NCI-H1694 (cell line): ENCODE data around the gene ASTN2.

Experiments
- DNase-seq: peaks from one replicate; lab custom pipeline; 2025; lab: John Stamatoyannopoulos, UW

The ASTN2 gene

DNA sequence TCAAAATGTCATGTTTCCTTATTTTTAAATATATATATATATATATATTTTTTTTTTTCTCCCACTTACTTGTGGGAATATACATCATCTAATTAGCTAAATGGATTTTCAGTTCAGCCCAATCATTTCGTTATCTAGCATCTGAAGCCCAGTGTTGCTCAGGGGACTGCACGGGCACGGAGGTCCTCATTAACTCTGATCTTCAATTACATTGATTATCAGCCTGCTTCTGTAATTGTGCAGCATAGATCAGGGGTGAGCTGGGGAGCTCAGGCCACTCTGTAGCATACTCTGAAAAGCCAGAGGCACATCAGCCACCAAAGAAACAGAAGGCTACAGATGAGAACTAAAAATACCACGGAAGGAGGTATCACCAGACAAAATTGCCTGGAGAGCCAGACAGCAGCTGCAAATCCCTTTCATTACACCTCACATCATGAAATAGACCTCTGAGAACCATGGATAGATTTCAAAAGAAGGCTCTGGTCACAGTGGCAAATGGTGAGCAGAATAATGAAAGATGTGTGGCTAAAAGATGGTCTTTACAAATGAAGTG lies 401.3 kb downstream of the ASTN2 start:
- no peak for DNase-seq

DNA sequence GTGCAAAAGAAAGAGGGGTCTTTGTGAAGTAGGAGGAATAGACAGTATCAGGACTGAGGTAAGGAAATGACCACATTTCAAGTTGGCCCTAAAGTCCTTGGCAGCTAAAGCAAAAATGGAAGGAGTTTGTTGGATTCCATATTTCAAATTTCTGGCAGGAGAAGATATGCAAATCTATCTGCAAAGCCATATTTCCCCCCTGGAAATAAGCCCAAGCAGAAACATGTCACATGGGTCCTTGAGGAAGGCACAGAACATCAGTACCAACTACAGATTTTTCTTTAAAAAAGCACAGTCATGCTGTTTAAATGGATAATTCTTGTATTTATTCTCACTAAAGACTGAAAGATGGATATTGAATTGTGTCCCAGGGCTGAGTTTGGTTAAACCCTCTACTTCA lies 404.8 kb downstream of the ASTN2 start:
- DNase-seq, result no peak

DNA sequence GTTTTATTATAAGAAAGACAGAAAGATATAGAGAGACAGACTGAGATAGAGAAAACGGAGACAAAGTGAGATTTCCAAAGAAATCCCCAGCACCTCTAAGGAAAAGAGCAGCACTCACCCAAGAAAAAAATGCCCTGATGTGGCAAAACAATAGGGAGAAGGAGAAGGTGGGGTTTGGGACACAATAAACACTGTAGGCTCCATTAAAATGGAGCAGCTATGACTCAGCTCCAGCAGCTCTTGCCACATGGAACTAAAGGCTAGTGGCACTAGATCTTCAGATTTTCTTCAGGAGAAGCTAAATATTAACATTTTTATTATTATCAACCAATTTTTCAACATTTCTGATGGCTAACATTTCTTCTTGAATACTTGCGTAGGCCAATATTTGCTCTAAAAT lies 406.0 kb downstream of the ASTN2 start:
- no peak for DNase-seq

DNA sequence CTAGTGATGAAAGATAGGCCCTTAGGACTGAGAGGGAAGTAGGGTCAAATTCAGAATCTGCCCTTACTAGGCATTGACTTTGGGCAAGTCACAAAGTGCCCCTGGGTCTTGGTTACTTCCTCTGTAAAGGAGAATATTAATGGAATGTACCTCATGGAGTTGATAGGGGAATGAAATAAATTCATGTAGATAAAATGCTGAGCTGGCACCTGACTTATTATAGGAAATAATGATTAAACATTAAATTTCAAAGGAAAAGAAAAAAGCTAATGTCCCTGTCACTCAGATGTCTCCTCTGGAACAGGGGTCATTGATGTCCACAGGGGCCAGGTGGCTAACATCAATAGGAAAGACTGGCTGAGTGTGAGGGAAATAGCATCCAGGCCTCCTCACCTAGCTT lies 406.4 kb downstream of the ASTN2 start:
- no peak for DNase-seq

DNA sequence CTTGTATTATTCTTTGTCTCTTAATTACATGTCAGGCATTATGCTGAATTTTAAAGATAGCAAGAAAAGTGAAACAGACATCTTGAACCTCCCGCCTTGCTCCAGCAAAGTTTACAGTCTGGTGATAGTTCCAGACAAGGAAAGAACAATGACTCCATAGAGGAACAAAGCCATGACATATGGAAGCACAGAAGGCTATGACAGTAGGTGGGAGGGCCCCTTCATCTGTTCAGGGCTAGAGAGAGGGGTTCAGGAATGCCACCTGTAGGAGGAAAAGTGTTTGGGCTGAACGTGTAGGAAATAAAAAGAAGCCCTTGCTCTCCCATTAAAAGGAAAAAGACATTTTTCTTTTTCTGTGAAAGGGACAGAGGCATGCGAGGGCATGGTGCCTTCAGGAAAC lies 412.2 kb downstream of the ASTN2 start:
- DNase-seq, result no peak

DNA sequence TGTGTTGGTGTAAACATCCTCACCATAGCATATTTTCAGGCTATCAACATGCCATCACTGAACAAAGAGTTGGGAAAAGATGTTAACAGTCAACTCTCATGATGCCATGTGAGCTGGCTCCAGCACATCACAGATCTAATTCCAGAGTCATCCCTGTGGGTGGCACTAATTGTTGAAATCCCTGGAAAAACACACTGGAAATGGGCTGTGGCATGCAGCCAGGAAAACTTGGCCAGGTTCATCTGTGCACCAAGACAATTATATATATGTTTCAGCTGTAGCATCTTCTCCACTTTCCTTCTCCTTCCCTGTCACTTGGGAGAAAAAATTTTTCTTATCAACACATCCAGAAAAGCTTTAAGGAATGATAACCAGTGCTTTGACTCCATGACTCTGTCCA lies 414.0 kb downstream of the ASTN2 start:
- no peak for DNase-seq

DNA sequence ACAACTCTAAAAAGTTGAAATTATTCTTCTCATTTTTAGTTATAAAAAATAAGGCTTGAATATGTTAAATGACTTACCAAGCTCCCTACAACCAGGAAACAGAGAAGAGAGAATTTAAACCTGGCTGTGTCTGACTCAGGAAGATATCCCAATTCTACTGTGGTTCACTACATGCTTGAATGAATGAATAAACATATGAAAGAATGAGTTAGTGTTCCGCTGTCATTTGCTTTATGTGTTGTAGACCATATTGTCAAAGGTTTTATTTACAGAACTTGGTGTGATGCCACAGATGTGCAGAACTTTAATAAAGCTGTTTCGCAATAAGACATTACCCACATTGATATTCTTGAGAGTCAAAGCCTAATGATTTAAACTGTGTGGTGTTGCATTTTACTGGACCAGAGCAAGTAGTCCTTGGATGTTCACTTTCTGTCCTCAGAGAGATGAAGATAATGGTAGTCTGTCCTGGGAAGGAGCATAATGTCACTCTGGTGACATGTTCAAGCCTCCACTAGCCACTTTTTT lies 414.6 kb downstream of the ASTN2 start:
- no peak for DNase-seq

DNA sequence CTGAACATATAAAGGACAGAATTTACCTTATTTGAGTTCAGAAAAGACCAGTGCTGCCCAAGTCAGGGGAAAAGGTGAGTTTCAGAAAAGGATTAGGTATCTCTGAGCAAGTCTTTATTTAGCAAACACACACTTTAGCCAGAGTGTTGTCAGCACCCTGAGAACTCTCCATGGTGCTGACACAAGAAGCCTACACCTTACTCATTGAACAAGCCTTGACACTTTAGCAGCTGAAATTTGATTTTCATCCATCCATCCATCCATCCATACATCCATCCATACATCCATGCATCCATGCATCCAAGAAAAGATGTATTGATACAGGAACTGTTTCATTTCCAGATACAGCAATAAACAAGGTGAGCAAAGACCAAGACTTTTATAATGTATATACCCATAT lies 416.6 kb downstream of the ASTN2 start:
- no peak for DNase-seq

DNA sequence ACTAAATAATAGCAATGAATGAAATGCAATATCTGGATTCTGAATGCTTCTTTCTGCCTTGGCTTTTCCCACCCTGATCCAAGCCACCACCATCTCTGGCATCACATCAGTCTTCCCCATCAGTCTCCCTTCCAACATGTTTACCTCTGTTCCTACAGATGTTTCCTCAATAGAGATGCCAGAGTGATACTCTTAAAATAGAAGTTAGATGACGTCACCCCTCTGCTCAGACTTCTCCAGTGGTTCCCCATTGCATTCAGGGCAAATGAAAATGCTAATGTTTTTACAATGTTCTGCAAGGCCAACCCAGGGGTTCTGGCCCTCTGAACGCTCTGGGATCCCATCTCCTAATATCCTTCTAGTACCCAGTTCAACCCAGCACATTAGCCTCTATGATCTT lies 422.0 kb downstream of the ASTN2 start:
- DNase-seq, result no peak

DNA sequence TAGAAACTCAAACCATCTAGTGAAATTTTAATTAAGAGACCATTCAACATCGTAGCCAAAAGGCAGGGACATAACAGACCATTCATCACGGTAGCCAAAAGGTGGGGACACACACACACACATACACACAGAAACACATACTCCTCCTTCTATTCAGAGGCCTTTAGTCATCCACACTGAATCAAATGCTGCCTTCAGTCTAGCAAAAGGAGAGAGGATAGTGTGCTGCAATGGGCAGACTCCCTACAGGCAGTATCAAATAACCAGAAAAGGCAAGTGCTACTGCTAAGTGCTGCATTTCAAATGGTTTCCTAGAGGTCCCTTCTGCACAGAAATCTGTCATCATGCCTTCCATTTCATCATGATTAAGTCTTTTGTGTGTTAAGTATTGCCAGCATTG lies 423.8 kb downstream of the ASTN2 start:
- no peak for DNase-seq

DNA sequence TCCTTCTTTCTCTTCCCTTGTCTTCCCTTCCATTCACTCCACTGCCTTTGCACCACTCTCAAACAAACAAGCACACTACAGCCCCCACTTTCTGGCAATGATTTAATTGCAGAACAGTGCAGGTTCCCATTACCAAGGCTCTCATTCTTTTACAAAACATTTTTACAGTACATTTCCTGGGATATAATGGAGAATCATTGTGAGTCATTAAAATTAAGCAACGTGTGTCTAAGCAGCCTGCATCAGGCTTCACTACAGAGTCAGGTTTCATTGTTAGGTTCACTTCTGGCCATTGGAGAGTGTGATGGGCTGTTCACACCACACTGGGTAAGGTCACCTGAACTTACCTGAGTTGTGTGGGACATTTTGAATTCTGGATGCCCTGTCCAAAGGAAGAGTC lies 424.3 kb downstream of the ASTN2 start:
- no peak for DNase-seq

DNA sequence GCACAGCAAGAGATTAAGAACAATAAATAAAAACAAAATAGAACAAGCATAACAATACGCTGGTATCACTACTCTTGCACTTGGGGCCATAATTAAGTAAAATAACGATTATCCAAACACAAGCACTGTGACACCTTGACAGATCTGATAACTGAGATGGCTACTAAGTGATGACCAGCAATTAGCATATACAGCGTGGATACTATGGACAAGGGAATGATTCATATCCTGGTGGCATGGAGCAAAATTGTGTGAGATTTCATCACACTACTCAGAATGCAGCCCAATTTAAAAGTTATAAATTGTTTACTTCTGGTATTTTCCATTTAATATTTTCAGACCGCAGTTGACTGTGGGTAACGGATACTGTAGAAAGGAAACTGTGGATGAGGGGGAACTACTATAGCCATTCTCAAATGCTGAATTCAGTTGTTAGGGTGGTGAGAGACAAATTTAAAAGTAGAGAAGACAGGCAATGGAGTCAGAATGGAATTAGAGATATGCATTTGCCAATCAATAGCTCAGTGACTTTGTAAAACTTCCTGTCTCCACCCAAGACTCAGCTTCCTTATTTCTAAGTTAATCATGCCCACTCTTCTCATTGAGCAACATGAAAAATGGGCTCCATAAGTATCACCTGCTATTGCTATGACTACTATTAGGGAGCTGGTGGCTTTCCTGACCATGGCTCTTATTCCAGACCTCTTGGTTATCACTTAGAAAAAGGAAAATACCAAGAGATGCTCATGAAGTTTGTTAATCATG lies 427.0 kb downstream of the ASTN2 start:
- DNase-seq, result no peak

DNA sequence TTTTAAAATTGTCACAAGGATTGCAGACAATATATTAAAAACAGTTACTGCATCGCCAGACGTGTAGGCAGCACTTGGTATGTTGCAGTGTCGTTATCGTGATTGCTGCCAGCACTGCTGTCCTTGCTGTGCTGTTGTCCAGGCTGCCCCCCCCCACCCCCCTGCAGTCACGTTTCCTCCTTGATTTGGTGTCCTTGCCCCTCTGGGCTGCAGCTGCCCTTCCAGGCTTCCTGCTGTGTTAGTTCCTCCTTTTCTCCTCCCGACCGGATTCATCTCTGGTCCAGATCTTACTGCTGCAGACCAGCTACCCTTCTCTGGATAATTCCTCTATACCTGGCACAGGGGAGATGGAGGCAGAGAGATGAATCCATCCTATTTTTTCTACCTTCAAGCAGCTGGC lies 428.8 kb downstream of the ASTN2 start:
- DNase-seq, result no peak

DNA sequence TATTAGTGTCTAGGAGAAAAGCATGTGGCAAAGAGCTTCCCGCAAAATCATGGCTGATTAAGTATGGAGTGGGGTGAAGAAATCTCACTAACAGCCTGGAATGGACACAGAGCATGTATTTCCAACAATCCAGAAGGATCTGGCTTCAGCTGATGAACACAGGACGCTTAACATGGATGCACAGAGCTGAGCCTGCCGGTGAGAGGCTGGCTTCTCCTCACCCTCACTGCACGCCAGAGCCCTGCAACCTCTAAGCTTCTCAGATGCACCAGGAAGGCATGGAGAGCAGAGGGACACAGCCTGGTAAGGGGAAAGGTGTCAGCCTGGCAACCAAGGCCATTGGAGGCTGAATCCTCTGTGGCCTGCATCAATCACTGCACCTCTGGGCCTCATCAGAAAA lies 429.3 kb downstream of the ASTN2 start:
- no peak for DNase-seq

DNA sequence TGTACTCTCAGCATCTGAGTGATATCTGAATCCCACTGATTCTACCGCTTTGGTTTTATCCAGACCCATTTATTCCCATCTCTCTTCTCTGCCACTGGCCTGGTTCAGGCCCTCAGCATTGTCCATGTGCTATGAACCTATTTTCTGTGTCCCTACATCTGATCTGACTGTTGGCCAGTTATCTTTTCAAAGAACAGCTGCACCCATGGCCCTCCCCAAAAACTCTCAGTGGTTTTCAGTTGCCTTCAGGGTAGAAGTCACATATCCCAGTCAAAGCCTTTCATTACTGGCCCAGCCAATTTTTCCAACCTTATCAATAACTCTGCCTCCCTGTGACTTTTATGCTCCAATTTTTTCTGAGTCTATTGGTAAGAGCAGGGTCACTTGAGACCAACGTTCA lies 430.7 kb downstream of the ASTN2 start:
- DNase-seq, result no peak

DNA sequence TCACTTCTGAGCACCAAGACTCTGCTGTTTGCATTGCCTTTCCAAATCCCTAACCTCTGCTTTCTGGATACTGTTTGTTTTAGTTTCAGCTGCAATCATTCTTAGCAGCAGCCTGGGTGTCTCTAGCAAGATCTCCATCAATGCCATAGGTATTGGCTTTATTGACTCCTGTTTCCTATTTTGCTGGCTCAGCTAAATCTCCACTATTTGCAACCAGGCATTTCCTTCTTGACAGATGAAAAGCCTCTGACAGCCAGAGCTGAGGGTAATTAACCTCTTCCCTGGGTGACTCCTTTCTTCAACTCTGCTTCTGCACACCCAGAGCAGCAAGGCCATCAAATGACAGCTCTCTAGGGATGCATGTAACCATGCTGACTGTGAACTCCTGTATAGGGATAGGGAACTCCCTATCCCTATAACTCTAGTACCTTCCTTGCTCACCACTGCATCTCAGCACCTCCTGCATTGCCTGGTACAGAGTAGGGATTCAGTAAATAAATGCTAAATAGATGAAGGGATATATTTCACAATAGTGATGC lies 434.2 kb downstream of the ASTN2 start:
- DNase-seq, result no peak

DNA sequence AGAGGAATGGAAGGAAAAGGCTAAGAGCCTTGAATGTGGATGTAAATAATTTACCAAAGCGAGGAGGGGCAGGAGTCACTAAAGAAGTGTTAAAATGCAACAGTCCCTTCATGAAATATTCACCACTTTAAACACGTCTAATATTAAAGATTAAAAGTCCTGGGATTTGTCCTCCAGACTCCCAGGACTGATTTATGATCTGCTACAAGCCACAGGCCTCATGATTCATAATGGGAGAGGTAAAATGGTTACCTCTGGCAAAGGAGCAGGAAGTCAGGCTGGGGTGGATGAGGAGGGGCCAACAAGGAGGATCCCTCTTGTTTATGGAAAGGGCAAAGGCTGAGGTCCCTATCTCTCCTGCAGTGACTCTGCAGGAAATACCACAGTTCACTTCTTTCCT lies 435.4 kb downstream of the ASTN2 start:
- no peak for DNase-seq

DNA sequence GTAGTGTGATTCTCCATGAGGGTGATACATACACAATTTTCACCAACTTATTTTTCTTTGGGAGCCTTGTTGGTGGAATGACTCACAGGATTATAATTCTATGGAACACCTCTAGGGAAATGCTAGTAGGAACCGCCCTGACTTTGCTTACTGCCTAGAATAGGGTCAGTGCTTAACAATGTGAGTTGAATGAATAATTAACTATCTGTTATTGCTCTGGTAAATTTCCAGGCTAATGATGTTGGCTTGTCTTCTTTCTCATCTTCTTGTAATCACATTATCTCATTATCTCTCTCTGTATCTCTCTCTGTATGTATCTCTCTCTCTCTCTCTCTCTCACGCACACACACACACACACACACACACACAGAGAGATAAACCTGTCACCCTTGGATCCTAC lies 436.7 kb downstream of the ASTN2 start:
- DNase-seq, result no peak

DNA sequence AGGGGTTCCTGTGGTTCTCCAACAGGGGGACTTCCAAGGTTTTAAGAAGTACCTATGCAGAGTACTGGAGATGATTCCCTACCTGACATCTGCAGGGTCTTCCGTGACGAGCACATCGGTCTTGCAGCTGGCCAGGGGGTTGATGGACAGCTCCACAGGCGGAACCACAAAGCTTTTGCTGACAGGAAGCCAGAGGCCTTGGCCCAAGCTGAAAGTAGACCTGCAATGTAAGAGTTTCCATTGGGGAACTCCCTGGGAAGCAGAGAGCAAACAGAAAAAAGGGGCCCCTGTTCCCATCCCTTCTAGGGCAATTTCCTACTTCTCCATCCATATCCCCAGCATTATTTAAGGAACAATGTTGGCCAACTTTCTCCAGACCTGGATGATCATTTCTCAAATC lies 439.7 kb downstream of the ASTN2 start:
- no peak for DNase-seq

DNA sequence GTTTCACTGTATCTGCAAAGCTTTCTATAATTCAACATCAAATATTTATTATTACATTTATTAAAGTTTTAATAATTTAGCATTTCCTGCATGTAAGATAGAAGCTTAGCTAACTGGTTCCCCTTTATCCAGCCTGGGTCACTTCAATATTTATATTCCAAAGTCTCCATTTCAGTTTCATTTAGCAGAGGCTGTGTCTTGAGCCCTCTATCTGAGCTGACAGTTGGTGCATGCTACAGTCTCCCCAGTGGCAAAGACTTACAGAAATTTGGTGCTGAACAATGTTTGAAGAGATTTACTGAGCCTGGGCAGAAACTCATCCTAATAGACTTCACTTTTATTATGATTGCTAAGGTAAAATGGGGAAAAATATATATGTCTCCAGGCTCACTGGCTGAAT lies 448.7 kb downstream of the ASTN2 start:
- no peak for DNase-seq

DNA sequence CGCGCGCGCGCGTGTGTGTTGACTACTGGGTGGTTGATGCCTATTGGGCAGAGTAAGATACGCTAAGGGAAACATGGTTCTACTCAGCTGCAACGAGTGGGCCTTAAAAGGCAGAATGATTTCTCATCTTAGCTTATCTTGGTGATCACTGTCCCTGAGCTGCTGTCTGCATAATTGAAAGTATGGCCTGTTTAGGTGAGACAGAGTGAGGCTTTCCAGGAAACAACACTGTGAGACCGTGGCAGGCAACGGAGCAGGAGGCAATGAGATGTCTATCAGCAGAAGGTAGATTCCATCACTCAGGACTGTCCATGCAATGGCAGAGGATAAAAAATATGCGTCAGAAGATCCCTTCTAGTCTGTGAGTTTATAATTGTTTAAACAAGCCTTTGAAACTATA lies 450.6 kb downstream of the ASTN2 start:
- no peak for DNase-seq

DNA sequence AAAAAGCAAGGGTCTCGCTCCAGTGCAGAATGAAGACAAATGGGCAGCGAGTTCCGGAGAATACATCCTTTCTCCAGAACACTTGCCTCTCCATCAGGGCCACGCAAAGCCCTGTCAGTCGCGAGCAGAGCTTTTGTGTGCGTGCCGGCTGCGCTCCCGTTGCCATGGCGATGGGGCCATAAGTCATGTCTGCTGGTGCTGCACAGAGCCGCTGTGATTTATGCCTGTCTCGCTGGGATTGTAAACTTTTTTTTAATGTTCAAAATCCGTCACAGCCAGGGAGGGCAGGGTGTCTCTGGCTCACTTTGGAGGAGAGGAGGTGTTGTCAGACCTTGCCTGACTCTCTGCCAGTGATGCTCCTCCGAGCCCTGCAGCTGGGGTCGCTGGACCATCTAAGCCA lies 455.0 kb downstream of the ASTN2 start:
- DNase-seq, result no peak

DNA sequence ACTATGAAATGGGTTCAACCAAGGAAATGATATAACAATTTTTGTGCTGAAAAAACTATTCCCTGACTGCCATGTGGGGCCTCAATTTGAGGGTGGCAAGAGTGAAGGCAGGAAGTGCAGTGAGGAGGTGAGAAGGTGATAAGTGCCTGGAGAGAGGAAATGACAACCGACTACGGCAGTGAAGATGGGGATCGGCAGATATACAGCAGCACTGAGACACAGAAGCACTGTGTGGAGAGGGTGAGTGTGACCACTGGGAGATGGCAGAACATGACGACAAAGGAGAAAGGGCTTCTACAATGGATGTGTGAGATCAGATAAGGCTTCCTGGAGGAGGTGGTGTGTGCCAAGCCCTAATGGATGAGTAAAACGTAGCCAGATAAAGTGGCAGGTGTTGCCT lies 456.0 kb downstream of the ASTN2 start:
- DNase-seq, result no peak

DNA sequence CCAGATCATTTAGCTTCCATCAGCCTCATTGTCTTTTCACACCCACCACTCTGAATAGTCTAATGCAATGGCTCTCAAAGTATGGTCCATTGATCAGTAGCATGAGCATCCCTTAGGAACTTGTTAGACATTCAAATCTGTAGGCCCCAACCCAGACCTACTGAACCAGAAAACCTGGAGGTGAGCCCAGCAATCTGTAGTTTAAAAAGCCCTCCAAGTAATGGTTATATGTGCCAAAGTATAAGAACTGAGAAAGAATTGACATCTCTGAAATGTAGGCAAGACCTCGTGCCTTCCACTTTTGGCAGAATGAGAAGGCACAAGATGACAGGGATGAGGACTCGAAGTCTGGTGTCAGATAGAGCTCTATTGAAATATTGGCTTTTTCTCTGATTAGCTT lies 460.1 kb downstream of the ASTN2 start:
- DNase-seq, result no peak
